Liver (tissue), 9 donors: ENCODE measurements around the gene TRIM38. TPM values are rescaled to one million over a fixed set of nuclear protein-coding genes. Genes with fewer than 3 reads are reported as not detected.
A peak's percentile ranks its signal among the peaks of the same experiment; 100 is the strongest.

Source experiments
- DNase-seq: peaks from one replicate; pipeline ENCODE4 v3.0.0-alpha.2; 2017; ENCODE audit warnings: low spot score
- H3K27ac ChIP-seq, 2 donors: one replicate each; pipeline ENCODE4 v1.7.0; 2013; ENCODE audit warnings: inconsistent platforms in 2 of 2, low read length in 2 of 2, control low read depth in 1 of 2, low read depth in 1 of 2, mild to moderate bottlenecking in 1 of 2
- H3K27me3 ChIP-seq, 4 donors: one replicate each; pipeline versions ENCODE4 v1.6.1 to v1.7.0; 2013; ENCODE audit warnings: low read length in 3 of 4, inconsistent platforms in 1 of 4, mild to moderate bottlenecking in 1 of 4, moderate library complexity in 1 of 4; ENCODE audit not compliant: control insufficient read depth in 4 of 4, insufficient read depth in 4 of 4
- H3K36me3 ChIP-seq, 4 donors: one replicate each; pipeline versions ENCODE4 v1.6.1 to v1.7.0; 2013; ENCODE audit warnings: low read length in 3 of 4, mild to moderate bottlenecking in 3 of 4, low read depth in 1 of 4, moderate library complexity in 1 of 4; ENCODE audit not compliant: control insufficient read depth in 4 of 4, insufficient read depth in 3 of 4
- H3K4me1 ChIP-seq, 4 donors: one replicate each; pipeline versions ENCODE4 v1.6.1 to v1.7.0; 2013; ENCODE audit warnings: low read length in 3 of 4, mild to moderate bottlenecking in 3 of 4, moderate library complexity in 1 of 4; ENCODE audit not compliant: control insufficient read depth in 4 of 4, insufficient read depth in 4 of 4
- H3K4me3 ChIP-seq, 3 donors: one replicate each; pipeline versions ENCODE4 v1.6.1 to v1.7.0; 2013; ENCODE audit warnings: low read length in 3 of 3, control low read depth in 1 of 3, low read depth in 1 of 3, mild to moderate bottlenecking in 1 of 3
- H3K9ac ChIP-seq, 2 donors: one replicate each; pipeline ENCODE4 v1.7.0; 2013; ENCODE audit warnings: low read length in 2 of 2, mild to moderate bottlenecking in 2 of 2, moderate library complexity in 2 of 2, control low read depth in 1 of 2, low read depth in 1 of 2
- H3K9me3 ChIP-seq, 4 donors: one replicate each; pipeline versions ENCODE4 v1.6.1 to v1.7.0; 2013; ENCODE audit warnings: low read length in 3 of 4; ENCODE audit not compliant: control insufficient read depth in 4 of 4
- ATF3 ChIP-seq: IDR thresholded peaks from 2 replicates; pipeline ENCODE4 v1.6.1; 2016; ENCODE audit warnings: antibody characterized with exemption
- CTCF ChIP-seq: fragments of 150-350 bp; IDR thresholded peaks from 2 replicates; pipeline ENCODE4 v1.5.1; 2017; ENCODE audit warnings: improper control_type of control experiment, low read depth, low read length; ENCODE audit not compliant: missing input control
- EGR1 ChIP-seq, 2 donors: IDR thresholded peaks; 2 replicates each; pipeline ENCODE4 v1.6.1; 2016 to 2018; ENCODE audit warnings: antibody characterized with exemption in 2 of 2, low read depth in 2 of 2
- FOXA1 ChIP-seq: IDR thresholded peaks from 2 replicates; pipeline ENCODE4 v1.6.1; 2016; ENCODE audit warnings: antibody characterized with exemption
- FOXA2 ChIP-seq: IDR thresholded peaks from 2 replicates; pipeline ENCODE4 v1.6.1; 2016; ENCODE audit warnings: antibody characterized with exemption
- GABPA ChIP-seq, 2 donors: IDR thresholded peaks in 1 of 2; conservative IDR thresholded peaks in 1 of 2; 2 replicates each; pipeline ENCODE4 v1.6.1; 2016; ENCODE audit warnings: antibody characterized with exemption in 2 of 2, mild to moderate bottlenecking in 1 of 2, moderate library complexity in 1 of 2
- HNF4A ChIP-seq, 2 donors: conservative IDR thresholded peaks; 2 replicates each; pipeline ENCODE4 v1.6.1; 2016; ENCODE audit warnings: antibody characterized with exemption in 2 of 2, mild to moderate bottlenecking in 2 of 2
- HNF4G ChIP-seq: IDR thresholded peaks from 2 replicates; pipeline ENCODE4 v1.6.1; 2016; ENCODE audit warnings: antibody characterized with exemption
- MAX ChIP-seq: IDR thresholded peaks from 2 replicates; pipeline ENCODE4 v1.6.1; 2016; ENCODE audit warnings: antibody characterized with exemption
- NR2F2 ChIP-seq: IDR thresholded peaks from 2 replicates; pipeline ENCODE4 v1.6.1; 2016; ENCODE audit warnings: antibody characterized with exemption
- RAD21 ChIP-seq, 2 donors: IDR thresholded peaks; 2 replicates each; pipeline ENCODE4 v1.6.1; 2016; ENCODE audit warnings: antibody characterized with exemption in 2 of 2, mild to moderate bottlenecking in 2 of 2
- REST ChIP-seq: IDR thresholded peaks from 2 replicates; pipeline ENCODE4 v1.6.1; 2016; ENCODE audit warnings: antibody characterized with exemption, mild to moderate bottlenecking
- RXRA ChIP-seq, 2 donors: IDR thresholded peaks; 2 replicates each; pipeline ENCODE4 v1.6.1; 2017 to 2018; ENCODE audit warnings: antibody characterized with exemption in 2 of 2, mild to moderate bottlenecking in 1 of 2
- SP1 ChIP-seq: IDR thresholded peaks from 2 replicates; pipeline ENCODE4 v1.6.1; 2018; ENCODE audit warnings: antibody characterized with exemption, mild to moderate bottlenecking
- TAF1 ChIP-seq: conservative IDR thresholded peaks from 2 replicates; pipeline ENCODE4 v1.6.1; 2016; ENCODE audit warnings: antibody characterized with exemption, mild to moderate bottlenecking
- YY1 ChIP-seq: IDR thresholded peaks from 2 replicates; pipeline ENCODE4 v1.6.1; 2016; ENCODE audit warnings: antibody characterized with exemption, mild to moderate bottlenecking
- ZBTB33 ChIP-seq: IDR thresholded peaks from 2 replicates; pipeline ENCODE4 v1.6.1; 2016; ENCODE audit warnings: antibody characterized with exemption
- WGBS: extraction: QIAGEN DNeasy Blood & Tissue Kit; methylation state at CpG from one replicate; pipeline ENCODE4 v1.1.7; 2013; 5-methylcytosine and 5-hydroxymethylcytosine counted together
- polyA plus RNA-seq, 2 donors: library from polyadenylated mRNA; stranded (reverse) in 1 of 2; unstranded in 1 of 2; fragments of 200-250 nt in 1 of 2; fragments of >200 nt in 1 of 2; fragmentation: Nextera tagmentation in 1 of 2; extraction: Ambion mirVana in 1 of 2; gene quantifications; one replicate each; pipeline versions ENCODE4 v1.2.1 to v1.2.3, GENCODE V29; 2013 to 2015
- total RNA-seq, 2 donors: library from RNA; depleted of rRNA; stranded (reverse); fragments of >200 nt; gene quantifications; one replicate each; pipeline ENCODE4 v1.2.3, GENCODE V29; 2014
- donor health status: healthy.
- donor health status: healthy.
- donor health status: healthy.
- donor health status: healthy.
- donor health status: healthy.

The TRIM38 gene
- total and polyA plus RNA-seq, 4 donors, result 1.5 to 3.9 (median 2.9) TPM

- DNase-seq, result peak; percentile 66
- WGBS, result 3% methylated on average over 30 of the region's 30 CpGs
- peak overlapping the region; percentile 24 to 86 for H3K9ac ChIP-seq
- peaks cover 0 to 9% (median 3%) of the 10 kb centered on the region in 4 donors for H3K4me1 ChIP-seq
- H3K9me3 ChIP-seq, result no peaks in the 10 kb centered on the region
- H3K36me3 ChIP-seq, result peaks cover 0 to 4% (median 0%) of the 10 kb centered on the region in 4 donors
- no peaks in the 10 kb centered on the region for H3K27me3 ChIP-seq
- peak overlapping the region; percentile 37 to 72 (median 38) for H3K4me3 ChIP-seq
- peak; percentile 81 for TF ChIP-seq YY1
- no peak for TF ChIP-seq EGR1 (IDR thresholded peaks at IDR 0.05; ENCODE audit: low read depth in 2 of 2)
- no peak for TF ChIP-seq GABPA (IDR thresholded peaks at IDR 0.05 in 1 of 2, conservative IDR thresholded peaks at IDR 0.05 in 1 of 2)
- TF ChIP-seq HNF4A (conservative IDR thresholded peaks at IDR 0.05), result peak in 1 of 2 donors; percentile 3
- TF ChIP-seq RAD21 (IDR thresholded peaks at IDR 0.05), result no peak
- TF ChIP-seq MAX, result peak; percentile 24
- no peak for TF ChIP-seq REST
- TF ChIP-seq CTCF, result no peak
- no peak for TF ChIP-seq FOXA2
- peak in 1 of 2 donors; percentile 4 for TF ChIP-seq RXRA (IDR thresholded peaks at IDR 0.05)
- no peak for TF ChIP-seq HNF4G
- TF ChIP-seq NR2F2, result no peak
- peak; percentile 24 for TF ChIP-seq SP1
- no peak for TF ChIP-seq FOXA1
- peak overlapping the region; percentile 90 to 97 for H3K27ac ChIP-seq
Measured at GRCh38 chr6:25991785-25992412, 29.3 kb downstream of the TRIM38 start.

- peak overlapping the region; percentile 71 to 86 (median 72) for H3K4me3 ChIP-seq
- no peaks in the 10 kb centered on the region for H3K27me3 ChIP-seq
- H3K9ac ChIP-seq, result peak overlapping the region; percentile 68 to 94
- peaks cover 0 to 4% (median 0%) of the 10 kb centered on the region in 4 donors for H3K36me3 ChIP-seq
- H3K9me3 ChIP-seq, result no peaks in the 10 kb centered on the region
- under 1% methylated on average over 52 of the region's 52 CpGs for WGBS
- H3K27ac ChIP-seq, result peak overlapping the region; percentile 90 to 97
- peak; percentile 98 for DNase-seq
- peaks cover 0 to 9% (median 3%) of the 10 kb centered on the region in 4 donors for H3K4me1 ChIP-seq
- TF ChIP-seq NR2F2 (no peak), ZBTB33 (peak; percentile 75), MAX (no peak), SP1 (peak; percentile 15), GABPA (IDR thresholded peaks at IDR 0.05 in 1 of 2, conservative IDR thresholded peaks at IDR 0.05 in 1 of 2) (no peak), RAD21 (IDR thresholded peaks at IDR 0.05) (peak; percentile 55 to 67), EGR1 (IDR thresholded peaks at IDR 0.05; ENCODE audit: low read depth in 2 of 2) (no peak), FOXA2 (no peak), TAF1 (no peak), CTCF (peak; percentile 98), HNF4A (conservative IDR thresholded peaks at IDR 0.05) (peak in 1 of 2 donors; percentile 2), YY1 (peak; percentile 69), ATF3 (no peak), FOXA1 (no peak), HNF4G (no peak)
Measured at GRCh38 chr6:25992413-25993340, 30.1 kb downstream of the TRIM38 start.
